Activated naive CD8-positive, alpha-beta T cell (primary cell): ENCODE measurements around the gene ENC1.

Source experiments
- H3K27ac Mint-ChIP-seq: one replicate; pipeline ENCODE4 v1.8.0; 2021; ENCODE audit warnings: mixed read lengths
- H3K27me3 Mint-ChIP-seq: one replicate; pipeline ENCODE4 v1.8.0; 2021; ENCODE audit warnings: mixed read lengths
- H3K36me3 Mint-ChIP-seq: one replicate; pipeline ENCODE4 v1.8.0; 2021; ENCODE audit warnings: mixed read lengths
- H3K4me1 Mint-ChIP-seq: one replicate; pipeline ENCODE4 v1.8.0; 2021; ENCODE audit warnings: low read depth, mixed read lengths
- H3K4me3 Mint-ChIP-seq: one replicate; pipeline ENCODE4 v1.8.0; 2021; ENCODE audit warnings: mild to moderate bottlenecking, mixed read lengths
- H3K9me3 Mint-ChIP-seq: one replicate; pipeline ENCODE4 v1.8.0; 2021; ENCODE audit warnings: low read depth, mixed read lengths

The ENC1 gene

DNA sequence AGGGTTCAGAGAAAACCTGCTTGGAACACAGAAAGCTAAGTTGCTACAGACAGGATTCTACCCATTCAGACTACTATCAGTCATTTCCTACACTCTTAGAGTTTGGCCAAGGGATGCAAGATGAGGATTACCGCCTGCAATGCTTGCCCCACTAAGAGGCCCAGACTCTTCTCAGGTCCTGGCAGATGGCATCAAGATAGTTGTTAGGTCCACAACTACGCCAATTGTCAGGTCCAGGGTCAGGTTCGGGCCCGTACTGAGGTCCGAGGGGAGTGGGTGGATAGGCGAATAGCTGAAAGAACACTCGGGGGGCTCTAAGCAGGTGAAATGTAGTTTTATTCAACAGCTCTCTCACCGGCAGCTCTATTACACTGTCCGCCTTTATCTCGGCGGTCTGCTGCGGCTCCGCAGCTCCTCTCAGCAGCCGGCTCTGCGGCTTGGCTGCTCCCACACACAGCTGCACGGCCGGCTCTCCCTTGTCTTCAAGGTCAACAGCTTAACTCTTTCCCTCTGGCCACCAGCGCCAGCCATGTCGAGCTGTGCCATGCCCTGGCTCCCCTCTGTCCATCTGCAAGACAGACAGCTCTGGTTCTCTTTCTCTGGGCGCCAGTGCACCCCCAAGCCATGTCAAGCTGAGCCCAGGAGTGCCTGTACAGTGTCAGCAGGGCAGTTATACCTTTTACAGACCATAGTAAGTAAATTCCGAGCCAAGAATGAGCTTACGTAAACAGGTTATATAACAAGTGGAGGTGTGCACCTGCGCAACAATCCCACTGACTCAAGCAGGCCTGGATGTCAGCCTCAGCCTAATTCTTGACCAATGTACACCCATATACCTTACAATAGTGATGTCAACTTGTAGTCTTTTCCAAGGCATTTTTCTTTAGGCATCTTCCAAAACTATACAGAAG lies 24.0 kb downstream of the ENC1 start:
- H3K36me3 Mint-ChIP-seq: no peaks in the 10 kb centered on the region

DNA sequence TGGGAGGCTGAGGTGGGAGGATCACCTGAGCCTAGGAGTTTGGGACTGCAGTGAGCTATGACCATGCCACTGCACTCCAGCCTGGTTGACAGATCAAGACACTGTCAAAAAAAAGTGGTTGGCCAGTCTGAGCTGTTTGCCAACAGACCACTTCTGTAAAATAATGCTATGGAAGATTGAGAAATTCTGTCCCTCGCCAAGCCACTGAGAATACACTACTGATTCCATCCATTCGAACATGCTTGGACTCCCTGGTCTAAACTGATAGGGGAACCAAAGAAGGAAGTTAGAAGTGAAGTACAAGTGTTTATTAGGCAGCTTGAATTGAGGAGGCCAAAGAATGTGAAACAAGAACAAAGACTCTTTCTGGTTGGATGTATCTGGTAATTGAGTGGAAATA lies 27.2 kb downstream of the ENC1 start:
- Mint-ChIP-seq H3K4me1 (no peaks in the 10 kb centered on the region), H3K36me3 (no peaks in the 10 kb centered on the region), H3K4me3 (no peak overlapping the region), H3K27me3 (peaks cover 11% of the 10 kb centered on the region), H3K9me3 (no peaks in the 10 kb centered on the region), H3K27ac (no peak overlapping the region)

More for the DNA sequence above, 24.0 kb downstream of the ENC1 start:
- no peaks in the 10 kb centered on the region for H3K9me3 Mint-ChIP-seq
- no peaks in the 10 kb centered on the region for H3K4me1 Mint-ChIP-seq
- no peak overlapping the region for H3K27ac Mint-ChIP-seq
- peaks cover 8% of the 10 kb centered on the region for H3K27me3 Mint-ChIP-seq
- no peak overlapping the region for H3K4me3 Mint-ChIP-seq

DNA sequence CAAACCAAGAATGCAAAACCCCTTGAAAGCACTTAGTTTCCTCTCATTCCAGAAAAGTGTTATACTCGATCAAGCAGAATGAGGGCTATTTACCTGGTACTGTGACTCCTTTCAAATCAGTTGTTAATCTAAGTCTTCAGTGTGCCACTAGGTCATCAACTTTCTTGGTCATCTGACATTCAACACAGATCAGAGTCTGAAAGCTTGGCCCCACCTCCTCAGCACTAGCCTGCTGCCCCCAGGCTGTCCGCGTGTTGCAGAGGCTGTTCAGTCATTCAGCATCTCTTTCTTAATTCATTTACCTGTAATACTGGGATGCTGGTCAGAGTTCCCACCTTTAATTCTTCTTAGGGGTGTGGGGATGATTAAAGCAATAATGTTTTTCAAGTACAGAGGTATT lies 28.5 kb downstream of the ENC1 start:
- peaks cover 11% of the 10 kb centered on the region for H3K27me3 Mint-ChIP-seq
- H3K4me3 Mint-ChIP-seq: no peak overlapping the region
- H3K4me1 Mint-ChIP-seq: no peaks in the 10 kb centered on the region
- H3K27ac Mint-ChIP-seq: no peak overlapping the region
- no peaks in the 10 kb centered on the region for H3K36me3 Mint-ChIP-seq
- no peaks in the 10 kb centered on the region for H3K9me3 Mint-ChIP-seq

DNA sequence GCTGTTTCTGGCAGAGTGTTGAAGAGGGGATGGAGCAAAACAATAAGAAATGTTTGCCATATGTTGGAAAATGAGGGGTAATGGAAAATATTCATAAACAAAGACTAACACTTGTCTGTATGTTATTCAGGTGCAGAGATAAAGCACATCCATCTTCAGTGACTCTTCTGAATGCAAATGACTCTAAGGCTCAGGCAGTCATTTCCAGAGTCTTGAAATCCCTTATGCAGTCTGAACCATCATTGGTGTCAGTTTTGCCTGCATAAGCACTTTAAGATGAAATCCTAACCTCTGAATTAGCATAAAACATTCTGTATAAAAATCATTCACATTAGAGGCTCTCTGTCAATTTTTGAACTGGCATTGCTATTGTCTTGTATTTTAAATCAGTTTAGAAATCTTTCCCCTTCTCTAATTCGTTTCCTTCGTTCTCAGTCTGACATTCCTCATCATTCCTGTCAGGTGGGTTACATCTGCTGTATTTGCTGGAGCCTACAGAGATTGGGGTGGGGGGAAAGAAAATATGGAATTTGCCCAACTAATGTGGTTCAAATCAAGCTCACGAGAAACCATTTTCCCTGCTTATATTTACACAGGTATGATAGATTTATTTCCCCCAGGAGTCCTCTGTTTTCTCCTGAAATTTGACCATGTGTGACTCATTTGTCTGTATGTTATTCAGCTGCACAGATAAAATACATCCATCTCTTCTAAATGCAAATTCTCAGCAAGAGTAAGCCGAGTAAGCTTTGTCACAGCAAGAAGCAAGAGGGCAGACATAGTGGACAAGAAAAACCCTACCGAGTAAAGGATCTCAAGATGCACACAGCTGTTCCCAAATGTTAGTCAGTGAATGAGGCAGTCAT lies 31.6 kb downstream of the ENC1 start:
- no peaks in the 10 kb centered on the region for H3K4me1 Mint-ChIP-seq
- H3K36me3 Mint-ChIP-seq: no peaks in the 10 kb centered on the region
- H3K27ac Mint-ChIP-seq: no peak overlapping the region
- peaks cover 11% of the 10 kb centered on the region for H3K27me3 Mint-ChIP-seq
- H3K9me3 Mint-ChIP-seq: no peaks in the 10 kb centered on the region
- H3K4me3 Mint-ChIP-seq: no peak overlapping the region

DNA sequence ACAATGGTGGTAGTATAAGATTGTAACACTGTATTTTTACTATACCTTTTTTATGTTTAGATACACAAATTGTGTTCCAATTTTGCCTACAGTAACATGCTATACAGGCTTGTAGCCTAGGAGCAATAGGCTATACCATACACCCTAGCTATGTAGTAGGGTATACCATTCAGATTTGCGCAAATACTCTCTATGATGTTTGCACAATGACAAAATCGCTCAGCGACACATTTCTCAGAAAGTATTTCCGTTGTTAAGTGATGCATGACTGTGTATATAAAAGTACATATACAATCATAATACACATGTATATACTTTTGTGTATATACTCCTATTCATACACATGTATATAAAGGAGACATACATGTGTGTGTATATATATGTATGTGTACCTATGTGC lies 34.8 kb downstream of the ENC1 start:
- Mint-ChIP-seq H3K27me3 (peaks cover 8% of the 10 kb centered on the region), H3K4me3 (no peak overlapping the region), H3K4me1 (no peaks in the 10 kb centered on the region), H3K27ac (no peak overlapping the region), H3K9me3 (no peaks in the 10 kb centered on the region), H3K36me3 (no peaks in the 10 kb centered on the region)

DNA sequence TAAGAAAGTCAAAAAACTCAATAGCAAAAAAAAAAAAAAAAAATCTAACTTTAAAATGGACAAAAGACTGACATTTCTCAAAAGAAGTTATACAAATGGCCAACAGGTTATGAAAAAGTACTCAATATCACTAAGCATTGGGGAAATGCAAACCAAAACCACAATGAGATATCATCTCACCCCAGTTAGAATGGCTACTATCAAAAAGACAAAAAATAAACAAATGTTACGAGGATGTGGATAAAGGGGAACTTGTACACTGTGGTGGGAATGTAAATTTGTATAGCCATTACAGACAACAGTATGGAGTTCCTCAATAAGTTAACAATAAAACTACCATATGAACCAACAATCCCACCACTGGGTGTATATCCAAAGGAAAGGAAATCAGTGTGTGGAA lies 37.2 kb downstream of the ENC1 start:
- H3K27ac Mint-ChIP-seq: no peak overlapping the region
- no peaks in the 10 kb centered on the region for H3K4me1 Mint-ChIP-seq
- no peak overlapping the region for H3K4me3 Mint-ChIP-seq
- H3K36me3 Mint-ChIP-seq: no peaks in the 10 kb centered on the region
- no peaks in the 10 kb centered on the region for H3K9me3 Mint-ChIP-seq
- peaks cover 7% of the 10 kb centered on the region for H3K27me3 Mint-ChIP-seq

DNA sequence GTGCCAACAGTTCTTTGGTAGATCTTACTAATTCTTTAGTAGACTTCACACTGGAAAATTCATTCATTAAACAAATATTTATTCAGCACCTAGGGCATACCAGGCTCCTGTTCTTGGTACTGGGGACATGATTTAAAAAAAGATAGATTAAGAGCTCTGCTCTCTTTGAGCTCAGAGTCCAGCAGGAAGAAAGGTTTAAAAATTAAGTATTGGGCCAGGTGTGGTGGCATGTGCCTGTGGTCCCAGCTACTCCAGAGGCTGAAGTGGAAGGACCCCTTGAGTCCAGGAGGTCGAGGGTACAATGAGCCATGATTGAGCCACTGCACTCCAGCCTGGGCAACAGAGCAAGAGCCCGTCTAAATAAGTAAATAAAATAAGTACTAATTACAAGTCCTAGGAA lies 41.4 kb downstream of the ENC1 start:
- H3K9me3 Mint-ChIP-seq: no peaks in the 10 kb centered on the region
- peaks cover 10% of the 10 kb centered on the region for H3K27me3 Mint-ChIP-seq
- peaks cover 2% of the 10 kb centered on the region for H3K36me3 Mint-ChIP-seq
- H3K4me1 Mint-ChIP-seq: no peaks in the 10 kb centered on the region
- no peak overlapping the region for H3K27ac Mint-ChIP-seq
- no peak overlapping the region for H3K4me3 Mint-ChIP-seq

DNA sequence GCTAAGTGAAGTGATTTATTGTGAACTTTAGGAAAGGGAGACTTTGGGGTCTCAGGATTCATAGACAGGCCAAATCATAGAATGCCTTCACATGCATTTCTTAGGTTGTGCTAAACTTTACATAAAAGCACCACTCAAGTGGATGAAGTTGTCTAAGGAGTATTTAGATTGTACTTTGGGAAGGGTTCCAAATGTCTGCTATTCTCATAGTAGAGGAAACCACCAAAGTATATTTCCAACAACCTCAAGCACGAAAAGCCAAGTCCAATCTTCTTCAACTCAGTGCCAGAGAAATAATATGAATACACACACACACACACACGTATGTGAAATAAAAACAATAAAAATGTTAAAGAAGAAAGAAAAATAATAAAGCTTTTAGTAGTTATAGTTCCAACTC lies 41.8 kb downstream of the ENC1 start:
- peaks cover 11% of the 10 kb centered on the region for H3K27me3 Mint-ChIP-seq
- no peaks in the 10 kb centered on the region for H3K4me1 Mint-ChIP-seq
- no peaks in the 10 kb centered on the region for H3K9me3 Mint-ChIP-seq
- H3K36me3 Mint-ChIP-seq: peaks cover 2% of the 10 kb centered on the region
- H3K4me3 Mint-ChIP-seq: no peak overlapping the region
- H3K27ac Mint-ChIP-seq: no peak overlapping the region

DNA sequence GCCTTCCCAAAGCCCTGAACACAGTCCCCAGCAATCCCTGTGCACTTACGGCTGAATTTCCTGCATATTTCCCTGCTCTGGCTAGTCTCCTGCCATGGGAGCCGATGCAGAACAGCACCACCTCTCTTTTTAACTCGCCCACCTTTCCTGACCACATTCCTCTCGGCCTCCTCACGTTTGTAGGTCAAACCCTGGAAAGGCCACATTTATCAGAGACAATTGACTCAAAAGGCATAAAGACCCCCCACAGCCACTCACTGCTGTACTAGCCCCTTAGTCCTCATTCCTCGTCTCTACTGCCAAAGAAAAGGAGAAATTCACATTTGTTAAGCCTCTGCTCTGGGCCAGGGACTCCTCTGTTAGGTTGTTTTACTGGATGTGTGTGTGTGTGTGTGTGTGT lies 43.6 kb downstream of the ENC1 start:
- no peaks in the 10 kb centered on the region for H3K4me1 Mint-ChIP-seq
- no peak overlapping the region for H3K4me3 Mint-ChIP-seq
- peaks cover 2% of the 10 kb centered on the region for H3K36me3 Mint-ChIP-seq
- H3K27me3 Mint-ChIP-seq: peaks cover 13% of the 10 kb centered on the region
- no peak overlapping the region for H3K27ac Mint-ChIP-seq
- no peaks in the 10 kb centered on the region for H3K9me3 Mint-ChIP-seq

DNA sequence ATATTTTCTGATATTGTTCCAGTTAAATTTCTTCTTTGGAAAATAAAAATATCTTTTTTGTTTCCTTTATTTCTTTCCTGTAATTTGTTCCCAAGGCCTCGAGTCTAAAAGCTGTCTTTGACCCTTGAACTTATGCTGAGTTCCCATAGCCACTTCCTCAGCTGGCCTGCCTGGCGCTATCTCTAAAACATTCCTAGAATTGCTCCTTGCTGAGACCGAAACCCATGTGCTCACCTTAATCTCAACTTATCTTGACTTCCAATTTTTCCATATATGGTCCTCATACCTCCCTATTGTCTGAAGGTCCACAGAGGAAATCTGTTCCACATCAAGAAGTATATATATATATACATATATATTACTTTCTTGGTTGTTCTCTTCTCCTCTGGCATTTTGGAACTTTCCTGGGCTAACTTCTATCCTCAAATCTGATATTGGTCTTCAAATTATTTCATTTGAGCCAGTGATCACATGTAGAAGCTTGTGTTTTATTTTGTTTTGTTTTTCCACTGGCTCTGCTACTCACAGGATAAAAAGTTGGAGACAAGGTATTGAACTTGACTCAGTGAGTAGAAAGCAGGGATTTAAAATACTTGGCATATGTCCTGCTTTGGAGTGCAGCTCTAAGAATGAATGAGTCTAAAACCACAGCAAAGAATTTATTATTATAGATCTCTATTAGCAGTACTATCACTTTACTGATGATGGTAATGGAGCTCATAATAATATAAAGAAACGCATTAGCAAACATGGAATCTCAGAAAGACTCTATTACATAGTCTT lies 45.2 kb downstream of the ENC1 start:
- Mint-ChIP-seq H3K27me3 (peaks cover 12% of the 10 kb centered on the region), H3K9me3 (no peaks in the 10 kb centered on the region), H3K36me3 (peaks cover 2% of the 10 kb centered on the region), H3K4me1 (no peaks in the 10 kb centered on the region), H3K27ac (no peak overlapping the region), H3K4me3 (no peak overlapping the region)

DNA sequence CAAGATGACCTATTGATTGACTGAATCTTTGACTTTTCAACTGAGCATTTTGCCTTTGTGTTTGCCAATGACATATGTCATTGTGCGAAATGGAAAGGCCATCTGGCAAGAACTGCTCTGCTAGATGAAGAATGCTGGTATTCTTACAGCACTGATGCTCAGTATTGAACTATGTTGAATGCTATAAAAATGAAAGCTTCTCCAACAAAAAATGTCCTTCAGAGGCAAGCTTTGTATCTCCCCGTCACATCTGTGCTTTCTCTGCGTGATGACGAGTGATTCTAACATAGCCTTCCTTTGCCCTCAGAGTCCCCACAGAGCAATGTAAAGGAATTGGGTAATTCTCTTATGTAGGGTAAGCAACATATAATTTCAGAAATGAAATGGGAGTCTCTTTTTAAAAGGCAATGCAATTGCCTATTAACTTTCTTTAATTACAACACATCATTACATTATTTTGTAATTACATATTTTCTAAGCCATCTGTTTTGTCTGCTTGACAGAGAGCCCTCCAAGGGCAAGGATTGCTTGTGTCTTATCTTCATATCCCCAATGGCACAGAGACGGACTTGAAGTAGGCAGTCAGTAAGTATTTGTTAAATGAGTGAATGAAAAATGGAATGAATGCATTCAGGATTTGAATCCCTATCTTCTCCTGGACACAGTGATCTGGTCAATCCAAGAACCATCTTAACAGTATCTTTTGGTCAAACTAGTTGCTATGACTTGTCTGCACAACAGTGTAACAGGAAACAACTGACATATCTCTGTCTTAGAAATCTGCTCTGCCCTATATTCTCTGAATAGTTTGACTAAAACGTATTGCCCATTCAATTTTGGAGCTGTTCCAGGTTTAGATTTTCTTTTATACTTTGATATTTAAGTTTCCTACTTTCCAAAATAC lies 46.1 kb downstream of the ENC1 start:
- H3K4me1 Mint-ChIP-seq: no peaks in the 10 kb centered on the region
- no peak overlapping the region for H3K27ac Mint-ChIP-seq
- H3K36me3 Mint-ChIP-seq: peaks cover 2% of the 10 kb centered on the region
- H3K9me3 Mint-ChIP-seq: no peaks in the 10 kb centered on the region
- H3K4me3 Mint-ChIP-seq: no peak overlapping the region
- H3K27me3 Mint-ChIP-seq: peaks cover 9% of the 10 kb centered on the region

DNA sequence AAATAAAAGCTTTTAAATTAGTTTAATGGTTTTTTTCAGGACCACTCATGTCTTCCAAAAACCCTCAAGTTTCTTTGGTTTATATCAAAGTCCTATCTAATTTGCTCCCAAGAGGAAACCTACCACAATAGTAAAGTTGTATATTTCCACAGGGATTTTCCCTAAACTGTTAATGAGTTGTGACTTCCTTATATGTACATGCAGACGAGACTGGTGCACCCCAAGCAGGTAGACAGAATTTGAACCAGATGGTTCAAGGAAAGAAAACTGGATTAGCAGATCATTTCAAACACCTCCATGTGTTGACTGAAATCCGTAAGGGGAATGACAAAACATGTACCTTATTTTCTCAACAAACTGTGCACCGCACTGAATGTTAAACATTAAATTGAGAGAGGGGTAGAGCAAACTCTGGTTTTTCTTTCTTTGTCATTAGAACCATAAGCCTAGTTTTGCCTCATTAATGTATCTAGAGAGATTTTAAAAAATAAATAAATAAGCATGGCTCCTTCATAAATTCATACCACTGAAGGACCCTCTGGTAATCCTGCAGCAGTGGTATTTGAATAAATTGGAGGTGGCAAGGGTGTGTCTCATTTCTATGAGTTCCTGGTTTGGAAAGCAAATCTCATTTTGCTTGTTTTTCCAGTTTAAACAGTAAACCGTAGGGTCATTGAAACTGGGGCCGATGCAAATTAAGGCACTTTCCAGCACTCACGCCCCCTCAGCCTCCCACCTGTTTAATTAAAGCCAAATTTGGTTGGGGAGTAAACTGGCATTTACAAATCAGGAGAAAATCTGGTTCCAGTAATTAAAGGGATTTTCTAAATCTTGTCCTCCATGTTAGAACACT lies 51.1 kb downstream of the ENC1 start:
- Mint-ChIP-seq H3K36me3 (no peaks in the 10 kb centered on the region), H3K27me3 (peaks cover 8% of the 10 kb centered on the region), H3K9me3 (no peaks in the 10 kb centered on the region), H3K4me3 (no peak overlapping the region), H3K27ac (no peak overlapping the region), H3K4me1 (no peaks in the 10 kb centered on the region)

DNA sequence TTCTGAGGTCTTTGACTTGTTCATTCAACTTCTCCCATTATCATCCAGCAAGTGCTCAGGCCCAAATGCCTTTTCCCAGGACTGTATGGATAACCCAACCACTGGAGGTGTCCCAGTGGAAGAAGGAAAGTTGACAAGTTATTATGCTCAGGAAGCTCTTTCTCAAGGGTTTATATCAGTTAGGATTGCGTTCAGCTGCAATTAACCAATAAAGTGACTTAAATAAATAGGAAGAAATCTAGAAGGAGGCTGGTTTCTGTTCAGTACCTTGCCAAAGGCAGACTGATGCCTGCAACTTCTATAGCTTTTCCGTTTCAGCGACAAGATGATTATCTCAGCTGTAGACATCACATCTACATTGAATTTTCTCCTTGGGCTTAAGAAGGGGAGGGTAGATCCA lies 52.1 kb downstream of the ENC1 start:
- Mint-ChIP-seq H3K9me3 (no peaks in the 10 kb centered on the region), H3K4me3 (no peak overlapping the region), H3K4me1 (no peaks in the 10 kb centered on the region), H3K36me3 (no peaks in the 10 kb centered on the region), H3K27ac (no peak overlapping the region), H3K27me3 (peaks cover 7% of the 10 kb centered on the region)
